Measurements from ENCODE around the gene COQ9.

The COQ9 gene

GRCh38 chr16:57509231-57509923 lies 62.1 kb downstream of the COQ9 start:
- no peaks in the 10 kb centered on the region for H3K4me1 ChIP-seq (ENCODE audit: control insufficient read depth, insufficient read depth, low read length, poor library complexity, severe bottlenecking)
- H3K27me3 ChIP-seq (replicated peaks; ENCODE audit: control insufficient read depth, insufficient read depth, low read length, poor library complexity, severe bottlenecking), result no peaks in the 10 kb centered on the region
- H3K9me3 ChIP-seq (ENCODE audit: control insufficient read depth, low read length), result no peaks in the 10 kb centered on the region
- no peaks in the 10 kb centered on the region for H3K36me3 ChIP-seq (ENCODE audit: control insufficient read depth, insufficient read depth, low read length)
- no peak for DNase-seq
- H3K4me3 ChIP-seq (ENCODE audit: insufficient read depth, low read depth, low read length, poor library complexity, severe bottlenecking), result no peak overlapping the region
- no peak overlapping the region for H3K27ac ChIP-seq (ENCODE audit: insufficient read depth, low read length, poor library complexity, severe bottlenecking)

- DNase-seq, result no peak
- H3K4me1 ChIP-seq (ENCODE audit: control insufficient read depth, insufficient read depth, low read length, poor library complexity, severe bottlenecking), result no peaks in the 10 kb centered on the region
- no peaks in the 10 kb centered on the region for H3K27me3 ChIP-seq (replicated peaks; ENCODE audit: control insufficient read depth, insufficient read depth, low read length, poor library complexity, severe bottlenecking)
- no peak overlapping the region for H3K4me3 ChIP-seq (ENCODE audit: insufficient read depth, low read depth, low read length, poor library complexity, severe bottlenecking)
- H3K36me3 ChIP-seq (ENCODE audit: control insufficient read depth, insufficient read depth, low read length), result no peaks in the 10 kb centered on the region
- no peak overlapping the region for H3K27ac ChIP-seq (ENCODE audit: insufficient read depth, low read length, poor library complexity, severe bottlenecking)
- H3K9me3 ChIP-seq (ENCODE audit: control insufficient read depth, low read length), result no peaks in the 10 kb centered on the region
Measured at GRCh38 chr16:57510016-57510871, 63.0 kb downstream of the COQ9 start.
